ENCODE results near the gene IBA57. TPM values are rescaled to one million over a fixed set of nuclear protein-coding genes. Genes with fewer than 3 reads are reported as not detected.

The IBA57 gene
- total RNA-seq, 3 donors from 2014 or later, result 11.5 to 12.9 (median 11.8) TPM

DNA sequence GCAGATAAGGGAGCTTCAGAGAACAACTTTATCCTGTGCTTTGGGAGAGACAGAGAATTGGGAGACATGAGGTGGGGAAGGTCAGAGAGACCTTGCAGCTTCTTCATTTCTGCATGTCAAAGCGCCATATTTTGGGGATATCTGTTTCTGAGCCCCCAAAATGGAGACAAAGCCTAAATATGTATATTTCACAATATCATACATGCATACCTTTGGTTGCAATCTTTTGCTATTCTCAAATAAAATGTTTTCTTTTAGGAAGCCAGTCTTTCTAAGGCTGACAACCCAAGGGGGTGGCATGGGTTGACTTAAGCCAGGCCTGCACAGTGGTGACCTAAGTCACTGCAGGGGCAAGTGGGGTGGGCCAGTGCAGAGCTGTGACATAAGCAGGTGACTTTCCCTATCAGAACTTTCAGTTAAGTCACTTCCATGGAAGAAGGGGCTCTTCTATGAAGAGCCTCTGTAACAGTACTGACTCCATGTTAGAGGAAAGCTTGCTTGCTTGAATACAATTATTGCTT is 42.6 kb upstream of the IBA57 start:
- H3K36me3 ChIP-seq (ENCODE audit: low read depth), result no peaks in the 10 kb centered on the region
- H3K4me3 ChIP-seq, result no peak overlapping the region
- no peaks in the 10 kb centered on the region for H3K4me1 ChIP-seq (ENCODE audit: low read depth)
- H3K9me3 ChIP-seq, result no peaks in the 10 kb centered on the region
- TF ChIP-seq, protein P1, sequence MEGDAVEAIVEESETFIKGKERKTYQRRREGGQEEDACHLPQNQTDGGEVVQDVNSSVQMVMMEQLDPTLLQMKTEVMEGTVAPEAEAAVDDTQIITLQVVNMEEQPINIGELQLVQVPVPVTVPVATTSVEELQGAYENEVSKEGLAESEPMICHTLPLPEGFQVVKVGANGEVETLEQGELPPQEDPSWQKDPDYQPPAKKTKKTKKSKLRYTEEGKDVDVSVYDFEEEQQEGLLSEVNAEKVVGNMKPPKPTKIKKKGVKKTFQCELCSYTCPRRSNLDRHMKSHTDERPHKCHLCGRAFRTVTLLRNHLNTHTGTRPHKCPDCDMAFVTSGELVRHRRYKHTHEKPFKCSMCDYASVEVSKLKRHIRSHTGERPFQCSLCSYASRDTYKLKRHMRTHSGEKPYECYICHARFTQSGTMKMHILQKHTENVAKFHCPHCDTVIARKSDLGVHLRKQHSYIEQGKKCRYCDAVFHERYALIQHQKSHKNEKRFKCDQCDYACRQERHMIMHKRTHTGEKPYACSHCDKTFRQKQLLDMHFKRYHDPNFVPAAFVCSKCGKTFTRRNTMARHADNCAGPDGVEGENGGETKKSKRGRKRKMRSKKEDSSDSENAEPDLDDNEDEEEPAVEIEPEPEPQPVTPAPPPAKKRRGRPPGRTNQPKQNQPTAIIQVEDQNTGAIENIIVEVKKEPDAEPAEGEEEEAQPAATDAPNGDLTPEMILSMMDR (IDR thresholded peaks at IDR 0.05), result no peak
- no peak for ATAC-seq
- intact Hi-C loops (cut with DNase I, micrococcal nuclease), result no loop called here
- DNase-seq, result no peak

DNA sequence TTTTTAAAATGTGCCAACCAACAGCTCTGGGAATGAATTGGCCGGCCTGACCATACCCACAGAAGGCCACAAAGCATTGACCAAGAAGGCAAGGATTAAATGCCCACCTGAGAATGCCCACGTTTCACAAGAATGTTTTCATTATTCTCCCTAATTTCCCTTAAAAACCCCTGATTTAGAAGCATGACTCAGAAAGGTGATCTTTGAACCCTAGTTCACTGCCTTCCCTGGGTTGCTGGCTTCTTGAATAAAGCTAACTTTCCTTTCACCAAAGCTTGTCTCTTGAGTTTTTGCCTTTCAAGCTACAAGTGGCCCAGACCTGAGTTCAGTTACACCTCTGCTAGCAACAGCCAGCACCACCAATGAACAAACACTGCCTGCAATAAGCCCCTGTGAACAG is 42.1 kb upstream of the IBA57 start:
- DNase-seq (no peak), ATAC-seq (no peak)
- no peaks in the 10 kb centered on the region for H3K9me3 ChIP-seq
- no peak overlapping the region for H3K4me3 ChIP-seq
- intact Hi-C loops (cut with DNase I, micrococcal nuclease), result no loop called here
- TF ChIP-seq, protein P1 (IDR thresholded peaks at IDR 0.05), result no peak
- H3K4me1 ChIP-seq (ENCODE audit: low read depth), result no peaks in the 10 kb centered on the region
- no peaks in the 10 kb centered on the region for H3K36me3 ChIP-seq (ENCODE audit: low read depth)

DNA sequence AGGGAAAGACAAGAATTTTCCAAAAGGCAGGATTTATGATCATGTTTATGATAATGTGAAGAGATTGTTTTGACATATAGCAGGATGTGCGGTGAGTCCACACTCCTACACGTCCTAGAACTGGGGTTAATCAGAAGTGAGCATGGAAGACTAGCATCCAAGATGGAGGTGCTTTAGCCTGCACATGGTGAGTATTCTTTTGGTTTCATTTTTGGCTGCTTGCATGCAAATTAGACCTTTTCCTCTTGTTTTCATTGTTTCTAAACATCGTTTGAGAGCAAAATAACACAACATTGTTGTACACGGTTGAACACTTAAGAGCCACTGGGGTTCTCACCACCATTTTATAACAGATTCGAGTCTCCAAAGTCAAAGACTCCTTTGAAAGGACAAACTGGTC is 40.4 kb upstream of the IBA57 start:
- H3K4me3 ChIP-seq, result no peak overlapping the region
- H3K9me3 ChIP-seq, result no peaks in the 10 kb centered on the region
- ATAC-seq (no peak), DNase-seq (no peak)
- TF ChIP-seq, protein P1 (IDR thresholded peaks at IDR 0.05), result no peak
- intact Hi-C loops (cut with DNase I, micrococcal nuclease), result no loop called here
- H3K4me1 ChIP-seq (ENCODE audit: low read depth), result no peaks in the 10 kb centered on the region
- no peaks in the 10 kb centered on the region for H3K36me3 ChIP-seq (ENCODE audit: low read depth)

DNA sequence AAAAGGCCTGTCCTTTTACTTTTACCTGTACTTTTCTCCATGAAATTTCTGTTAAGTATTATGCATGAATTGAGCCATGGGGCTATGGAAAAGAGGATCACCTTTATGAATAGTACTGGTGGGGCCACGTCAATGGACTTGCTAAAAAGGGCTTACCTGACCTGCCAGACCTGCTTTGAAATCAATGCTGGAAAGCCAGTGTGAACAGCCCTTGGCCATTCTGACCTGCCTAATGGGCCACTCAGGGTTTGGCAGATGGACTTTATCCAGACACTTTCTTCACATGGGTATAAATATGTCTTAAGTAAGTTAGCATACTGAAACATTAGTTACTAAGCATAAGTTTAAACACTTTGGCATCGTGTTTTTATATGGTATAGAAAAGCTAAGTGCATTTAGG is 33.8 kb upstream of the IBA57 start:
- H3K4me1 ChIP-seq (ENCODE audit: low read depth), result peaks cover 2% of the 10 kb centered on the region
- intact Hi-C loops (cut with DNase I, micrococcal nuclease), result no loop called here
- no peaks in the 10 kb centered on the region for H3K9me3 ChIP-seq
- ATAC-seq, result no peak
- no peaks in the 10 kb centered on the region for H3K36me3 ChIP-seq (ENCODE audit: low read depth)
- DNase-seq, result no peak
- TF ChIP-seq, protein P1 (IDR thresholded peaks at IDR 0.05), result no peak
- H3K4me3 ChIP-seq, result no peak overlapping the region

DNA sequence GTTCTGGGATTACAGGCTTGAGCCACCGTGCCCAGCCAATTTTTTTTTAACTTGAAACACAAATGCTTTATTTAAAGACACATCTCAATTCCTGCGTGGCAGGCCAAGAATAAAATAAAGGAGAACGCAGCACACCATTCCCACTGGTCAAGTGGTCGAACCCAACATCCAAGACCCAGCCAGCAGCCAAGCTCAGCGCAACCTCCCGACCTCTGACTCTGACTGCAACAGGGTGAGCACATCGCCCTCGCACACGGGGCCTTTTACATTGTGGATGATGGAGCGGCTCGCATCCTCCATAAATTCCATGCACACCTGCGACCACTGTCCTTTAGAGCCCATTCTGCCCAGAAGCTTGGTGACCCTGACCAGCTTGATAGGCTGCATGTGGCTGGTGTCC is 31.0 kb upstream of the IBA57 start:
- intact Hi-C loops (cut with DNase I, micrococcal nuclease), result no loop called here
- no peaks in the 10 kb centered on the region for H3K9me3 ChIP-seq
- H3K4me3 ChIP-seq, result no peak overlapping the region
- DNase-seq (no peak), ATAC-seq (no peak)
- no peaks in the 10 kb centered on the region for H3K36me3 ChIP-seq (ENCODE audit: low read depth)
- TF ChIP-seq, protein P1 (IDR thresholded peaks at IDR 0.05), result no peak
- peaks cover 2% of the 10 kb centered on the region for H3K4me1 ChIP-seq (ENCODE audit: low read depth)

DNA sequence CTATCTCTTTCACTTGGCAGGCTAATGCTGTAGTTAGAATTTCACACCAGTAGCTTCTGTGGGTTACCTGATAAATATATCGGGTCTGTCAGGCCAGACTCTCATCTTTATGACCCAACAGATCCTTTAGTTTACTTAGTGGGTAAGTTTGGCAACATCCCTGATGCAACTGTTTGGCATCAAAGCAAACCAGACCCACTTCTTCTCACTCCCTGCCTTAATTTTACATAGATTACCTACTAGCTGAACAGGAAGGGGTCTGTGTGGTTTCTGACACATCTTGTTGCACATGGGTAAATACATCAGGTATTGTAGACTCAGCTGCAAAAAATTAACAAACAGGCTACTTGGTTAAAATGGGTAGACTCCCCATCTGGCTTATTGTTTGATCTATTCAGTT is 28.7 kb upstream of the IBA57 start:
- Histone ChIP-seq H3K36me3 (ENCODE audit: low read depth) (peaks cover 5% of the 10 kb centered on the region), H3K4me1 (ENCODE audit: low read depth) (peaks cover 13% of the 10 kb centered on the region), H3K4me3 (no peak overlapping the region), H3K9me3 (no peaks in the 10 kb centered on the region)
- intact Hi-C loops (cut with DNase I, micrococcal nuclease), result no loop called here
- DNase-seq (no peak), ATAC-seq (no peak)
- TF ChIP-seq, protein P1 (IDR thresholded peaks at IDR 0.05), result no peak

Measured in mucosa of descending colon (tissue), 3 donors.